ENCODE results near the gene ARHGAP6. TPM values are rescaled to one million over a fixed set of nuclear protein-coding genes. Genes with fewer than 3 reads are reported as not detected.

The ARHGAP6 gene
- total RNA-seq, 4 donors from 2014 or later, result 17.2 to 47.0 (median 21.6) TPM

DNA sequence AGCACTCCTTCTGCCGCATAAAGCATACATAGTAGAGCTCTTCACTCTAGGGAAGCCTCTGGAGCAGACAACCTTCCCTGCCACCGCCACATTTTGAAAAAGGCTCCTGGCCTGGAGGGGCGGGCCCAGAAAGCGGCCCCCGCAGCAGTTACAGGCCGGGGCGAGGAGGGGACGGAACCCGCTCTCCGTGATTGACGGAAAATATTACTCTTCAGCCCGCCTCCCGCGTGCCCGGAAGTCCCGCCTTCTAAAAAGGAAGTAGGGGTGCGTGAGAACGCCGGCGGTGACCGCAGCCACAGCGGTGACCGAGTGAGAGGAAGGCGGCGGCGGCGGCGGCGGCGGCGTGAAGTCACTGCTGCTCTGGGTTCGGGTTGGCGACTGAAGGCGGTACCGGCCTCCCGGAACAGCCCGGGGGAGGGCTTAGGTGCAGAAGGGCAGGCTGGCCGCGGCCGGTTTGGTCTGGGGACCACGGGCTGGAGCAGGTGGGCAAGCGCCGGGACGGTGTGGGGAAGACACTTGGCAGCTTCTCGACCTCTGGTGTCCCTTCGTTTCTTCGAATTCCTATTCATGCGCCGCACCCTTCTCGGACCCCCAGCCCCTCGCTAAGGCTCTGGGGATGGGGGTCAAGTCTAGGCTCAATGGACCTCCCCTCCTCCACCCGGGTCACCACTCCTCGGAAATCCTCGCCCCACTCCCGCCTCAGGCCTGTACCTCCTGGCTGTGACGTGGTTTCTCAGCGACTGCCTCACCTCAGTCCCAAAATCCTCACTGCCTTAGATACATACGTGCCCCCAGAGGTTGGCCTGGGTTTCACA, 554.5 kb downstream of the ARHGAP6 start, which contains the start of gene HCCS:
Gene HCCS, plus strand, starts transcription at position 296 of the 815 bp plus-strand sequence. CDS start 729 bp downstream, outside the sequence.
- no peaks in the 10 kb centered on the region for H3K9me3 ChIP-seq
- intact Hi-C loops (cut with DNase I; ENCODE audit: low total_unique reads), result no loop called here
- H3K4me3 ChIP-seq, result peak within 1 kb of the TSS; percentile 39 to 65
- DNase-seq, result peak; percentile 83 to 84
- H3K27ac ChIP-seq, result peak within 1 kb of the TSS; percentile 55 to 86
- TF ChIP-seq POLR2A (IDR thresholded peaks at IDR 0.05), result peak; percentile 28 to 70
- TF ChIP-seq, protein P1, sequence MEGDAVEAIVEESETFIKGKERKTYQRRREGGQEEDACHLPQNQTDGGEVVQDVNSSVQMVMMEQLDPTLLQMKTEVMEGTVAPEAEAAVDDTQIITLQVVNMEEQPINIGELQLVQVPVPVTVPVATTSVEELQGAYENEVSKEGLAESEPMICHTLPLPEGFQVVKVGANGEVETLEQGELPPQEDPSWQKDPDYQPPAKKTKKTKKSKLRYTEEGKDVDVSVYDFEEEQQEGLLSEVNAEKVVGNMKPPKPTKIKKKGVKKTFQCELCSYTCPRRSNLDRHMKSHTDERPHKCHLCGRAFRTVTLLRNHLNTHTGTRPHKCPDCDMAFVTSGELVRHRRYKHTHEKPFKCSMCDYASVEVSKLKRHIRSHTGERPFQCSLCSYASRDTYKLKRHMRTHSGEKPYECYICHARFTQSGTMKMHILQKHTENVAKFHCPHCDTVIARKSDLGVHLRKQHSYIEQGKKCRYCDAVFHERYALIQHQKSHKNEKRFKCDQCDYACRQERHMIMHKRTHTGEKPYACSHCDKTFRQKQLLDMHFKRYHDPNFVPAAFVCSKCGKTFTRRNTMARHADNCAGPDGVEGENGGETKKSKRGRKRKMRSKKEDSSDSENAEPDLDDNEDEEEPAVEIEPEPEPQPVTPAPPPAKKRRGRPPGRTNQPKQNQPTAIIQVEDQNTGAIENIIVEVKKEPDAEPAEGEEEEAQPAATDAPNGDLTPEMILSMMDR (IDR thresholded peaks at IDR 0.05), result no peak
- no peaks in the 10 kb centered on the region for H3K4me1 ChIP-seq
- no peaks in the 10 kb centered on the region for H3K27me3 ChIP-seq
- H3K36me3 ChIP-seq, result no peaks in the 10 kb centered on the region

DNA sequence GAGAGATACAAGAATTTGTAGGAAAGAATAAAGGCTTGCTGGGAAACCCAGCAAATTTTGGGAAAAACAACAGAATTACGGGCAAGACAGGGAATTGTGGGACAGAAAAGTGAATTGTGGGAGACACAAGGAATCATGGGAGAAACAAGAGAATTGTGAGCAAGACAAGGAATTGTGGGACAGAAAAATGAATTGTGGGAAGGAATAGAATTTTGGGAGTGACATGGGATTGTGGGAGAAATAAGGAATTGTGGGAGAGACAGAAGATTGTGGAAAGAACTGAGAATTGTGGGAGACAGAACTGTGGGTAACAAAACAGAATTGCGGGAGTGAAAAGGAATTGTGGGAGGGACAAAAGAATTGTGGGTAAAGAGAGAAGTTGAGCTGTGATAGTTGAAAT, 555.8 kb downstream of the ARHGAP6 start:
- Histone ChIP-seq H3K4me3 (no peak overlapping the region), H3K9me3 (no peaks in the 10 kb centered on the region), H3K27me3 (no peaks in the 10 kb centered on the region), H3K36me3 (no peaks in the 10 kb centered on the region), H3K4me1 (no peaks in the 10 kb centered on the region), H3K27ac (no peak overlapping the region)
- DNase-seq, result no peak
- intact Hi-C loops (cut with DNase I; ENCODE audit: low total_unique reads), result loop anchor here (10.0 kb wide), 2 partner anchors 485 to 915 kb away; partner anchors contain the start of gene MID1
- TF ChIP-seq, protein P1 (IDR thresholded peaks at IDR 0.05), result no peak
- no peak for TF ChIP-seq POLR2A (IDR thresholded peaks at IDR 0.05)

DNA sequence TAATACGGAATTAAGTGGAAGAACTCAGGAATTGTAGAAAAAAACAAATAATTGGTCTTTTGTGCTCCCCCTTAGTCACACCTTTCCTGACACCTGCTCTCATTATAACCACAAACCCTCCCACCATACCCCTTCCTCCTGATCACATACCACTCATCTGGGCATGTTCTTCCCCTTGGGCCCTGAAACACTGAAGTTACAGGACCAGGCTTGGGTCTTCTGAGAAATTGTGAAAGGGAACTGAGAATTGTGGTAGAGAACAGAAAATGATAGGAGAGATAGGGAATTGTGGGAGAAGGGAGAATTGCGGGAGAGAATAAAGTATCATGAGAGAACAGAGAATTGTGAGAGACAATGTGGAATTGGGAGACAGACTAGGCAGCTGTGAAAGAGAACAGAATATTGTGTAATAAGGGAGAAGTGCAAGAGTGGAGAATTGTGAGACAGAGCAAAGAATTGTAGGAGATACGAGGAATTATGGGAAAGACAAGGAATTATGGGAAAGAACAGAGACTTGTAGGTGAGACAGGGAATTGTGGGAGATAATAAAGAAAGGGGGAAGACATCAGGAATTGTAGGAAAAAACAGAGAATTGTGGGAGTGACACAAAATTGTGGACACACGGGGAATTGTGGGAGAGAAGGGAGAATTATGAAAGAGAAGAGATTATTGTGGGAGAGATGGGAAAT, 557.3 kb downstream of the ARHGAP6 start:
- H3K4me3 ChIP-seq, result no peak overlapping the region
- no peak overlapping the region for H3K27ac ChIP-seq
- H3K27me3 ChIP-seq, result no peaks in the 10 kb centered on the region
- intact Hi-C loops (cut with DNase I; ENCODE audit: low total_unique reads), result loop anchor here (10.0 kb wide), 2 partner anchors 484 to 914 kb away; partner anchors contain the start of gene MID1
- DNase-seq, result no peak
- no peaks in the 10 kb centered on the region for H3K9me3 ChIP-seq
- H3K36me3 ChIP-seq, result no peaks in the 10 kb centered on the region
- TF ChIP-seq, protein P1 (IDR thresholded peaks at IDR 0.05), result no peak
- TF ChIP-seq POLR2A (IDR thresholded peaks at IDR 0.05), result no peak
- no peaks in the 10 kb centered on the region for H3K4me1 ChIP-seq

DNA sequence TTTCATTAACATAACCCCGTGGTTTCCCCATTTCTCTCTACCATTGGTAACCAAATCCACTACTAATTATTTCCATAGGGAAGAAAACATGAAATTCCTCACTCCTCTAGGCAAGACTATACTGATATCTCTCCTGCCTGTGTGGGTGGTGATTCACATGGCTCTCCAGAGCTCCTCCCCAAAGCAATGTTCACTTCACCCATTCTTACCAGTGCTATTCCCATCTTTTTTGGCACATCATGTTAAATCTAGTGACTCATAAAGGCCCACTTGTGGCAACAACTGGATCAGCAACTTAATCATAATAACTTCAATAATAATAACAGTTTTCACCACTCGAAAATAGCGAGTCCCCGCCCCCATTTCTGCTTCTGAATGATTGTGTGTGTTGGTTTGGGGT, 560.6 kb downstream of the ARHGAP6 start:
- Histone ChIP-seq H3K36me3 (no peaks in the 10 kb centered on the region), H3K4me3 (no peak overlapping the region), H3K27me3 (no peaks in the 10 kb centered on the region), H3K9me3 (no peaks in the 10 kb centered on the region), H3K27ac (no peak overlapping the region), H3K4me1 (no peaks in the 10 kb centered on the region)
- DNase-seq, result no peak
- intact Hi-C loops (cut with DNase I; ENCODE audit: low total_unique reads), result loop anchor here (10.0 kb wide), 2 partner anchors 480 to 910 kb away; partner anchors contain the start of gene MID1
- TF ChIP-seq POLR2A (IDR thresholded peaks at IDR 0.05), result no peak
- TF ChIP-seq, protein P1 (IDR thresholded peaks at IDR 0.05), result no peak

Data from uterus (tissue), 4 donors.